Stimulated activated naive CD8-positive, alpha-beta T cell treated with anti-CD3 and anti-CD28 coated beads, Interleukin-15, amount 100 ng/mL, for 72 hours (primary cell): Measurements from ENCODE around the gene GFOD1.
A peak's percentile ranks its signal among the peaks of the same experiment; 100 is the strongest.
"Not testable (repeated sequence)": the region's sequence is repeated elsewhere in the genome, so short reads cannot be mapped to it uniquely, and the experiment has no call there.

Experiments
- ATAC-seq: fragments of 150-1000 bp; cut with Tn5 transposase; 2 replicates; pipeline ENCODE4 v1.10.0; 2021; ENCODE audit warnings: mild to moderate bottlenecking, moderate library complexity
- DNase-seq, 2 donors: peaks; one replicate each; pipeline ENCODE4 v3.0.0; 2021 to 2022
- H3K27ac Mint-ChIP-seq, 2 donors: one replicate each; pipeline ENCODE4 v1.8.0; 2022; ENCODE audit warnings: mild to moderate bottlenecking in 2 of 2, mixed read lengths in 2 of 2, moderate library complexity in 2 of 2
- H3K27me3 Mint-ChIP-seq: one replicate; pipeline ENCODE4 v1.8.0; 2022; ENCODE audit warnings: mixed read lengths
- H3K4me1 Mint-ChIP-seq: one replicate; pipeline ENCODE4 v1.8.0; 2022; ENCODE audit warnings: mild to moderate bottlenecking, mixed read lengths
- H3K4me3 Mint-ChIP-seq, 2 donors: one replicate each; pipeline ENCODE4 v1.8.0; 2022; ENCODE audit warnings: mild to moderate bottlenecking in 2 of 2, mixed read lengths in 2 of 2, moderate library complexity in 1 of 2
- H3K9me3 Mint-ChIP-seq, 2 donors: one replicate each; pipeline ENCODE4 v1.8.0; 2022; ENCODE audit warnings: mixed read lengths in 2 of 2

GFOD1 gene

GRCh38 chr6:13466304-13467215, 20.8 kb downstream of the GFOD1 start:
- H3K27ac Mint-ChIP-seq = no peak overlapping the region
- peaks cover 0 to under 1% of the 10 kb centered on the region in 2 donors for H3K9me3 Mint-ChIP-seq
- DNase-seq (peak; percentile 34 to 68), ATAC-seq (peak; percentile 91)
- no peaks in the 10 kb centered on the region for H3K27me3 Mint-ChIP-seq
- H3K4me1 Mint-ChIP-seq = peaks cover 52% of the 10 kb centered on the region
- peak overlapping the region in 1 of 2 donors; percentile 13 for H3K4me3 Mint-ChIP-seq

GRCh38 chr6:13465734-13466133, 21.7 kb downstream of the GFOD1 start:
- Mint-ChIP-seq H3K4me1 (peaks cover 59% of the 10 kb centered on the region), H3K4me3 (peak overlapping the region in 1 of 2 donors; percentile 13), H3K9me3 (no peaks in the 10 kb centered on the region), H3K27me3 (no peaks in the 10 kb centered on the region), H3K27ac (peak overlapping the region in 1 of 2 donors; percentile 43)
- ATAC-seq (peak; percentile 56), DNase-seq (no peak)

GRCh38 chr6:13463941-13464340, 23.5 kb downstream of the GFOD1 start:
- DNase-seq (no peak), ATAC-seq (no peak)
- H3K4me1 Mint-ChIP-seq = peaks cover 68% of the 10 kb centered on the region
- H3K9me3 Mint-ChIP-seq = no peaks in the 10 kb centered on the region
- no peak overlapping the region for H3K4me3 Mint-ChIP-seq
- H3K27ac Mint-ChIP-seq = no peak overlapping the region
- H3K27me3 Mint-ChIP-seq = no peaks in the 10 kb centered on the region

- Mint-ChIP-seq H3K27me3 (no peaks in the 10 kb centered on the region), H3K27ac (no peak overlapping the region), H3K4me3 (no peak overlapping the region), H3K4me1 (peaks cover 73% of the 10 kb centered on the region), H3K9me3 (no peaks in the 10 kb centered on the region)
- DNase-seq (no peak), ATAC-seq (no peak)
These were observed 24.1 kb downstream of the GFOD1 start for GRCh38 chr6:13463328-13463717.

- peak overlapping the region; percentile 65 for H3K4me3 Mint-ChIP-seq
- ATAC-seq (no peak), DNase-seq (no peak)
- peak overlapping the region; percentile 66 to 89 for H3K27ac Mint-ChIP-seq
- no peaks in the 10 kb centered on the region for H3K27me3 Mint-ChIP-seq
- no peaks in the 10 kb centered on the region for H3K9me3 Mint-ChIP-seq
- H3K4me1 Mint-ChIP-seq = peaks cover 79% of the 10 kb centered on the region
These were observed 24.7 kb downstream of the GFOD1 start for GRCh38 chr6:13462458-13463327.

GRCh38 chr6:13461805-13462204, 25.6 kb downstream of the GFOD1 start:
- ATAC-seq (no peak), DNase-seq (no peak)
- H3K9me3 Mint-ChIP-seq = no peaks in the 10 kb centered on the region
- H3K4me1 Mint-ChIP-seq = peaks cover 83% of the 10 kb centered on the region
- no peak overlapping the region for H3K4me3 Mint-ChIP-seq
- no peaks in the 10 kb centered on the region for H3K27me3 Mint-ChIP-seq
- no peak overlapping the region for H3K27ac Mint-ChIP-seq

GRCh38 chr6:13461307-13461706, 26.1 kb downstream of the GFOD1 start:
- Mint-ChIP-seq H3K4me1 (peaks cover 83% of the 10 kb centered on the region), H3K4me3 (no peak overlapping the region)

GRCh38 chr6:13460289-13460688, 27.1 kb downstream of the GFOD1 start:
- DNase-seq, H3K9me3 Mint-ChIP-seq, H3K27ac Mint-ChIP-seq, H3K27me3 Mint-ChIP-seq, H3K4me3 Mint-ChIP-seq, ATAC-seq: not testable (repeated sequence)
- peaks cover 83% of the 10 kb centered on the region for H3K4me1 Mint-ChIP-seq

More at GRCh38 chr6:13461307-13461706, 26.1 kb downstream of the GFOD1 start:
- Mint-ChIP-seq H3K27ac (no peak overlapping the region), H3K27me3 (no peaks in the 10 kb centered on the region), H3K9me3 (no peaks in the 10 kb centered on the region)
- no peak for ATAC-seq
- no peak for DNase-seq

GRCh38 chr6:13457577-13457976, 29.8 kb downstream of the GFOD1 start:
- Mint-ChIP-seq H3K4me3 (no peak overlapping the region), H3K27ac (no peak overlapping the region), H3K4me1 (peaks cover 84% of the 10 kb centered on the region), H3K9me3 (no peaks in the 10 kb centered on the region), H3K27me3 (no peaks in the 10 kb centered on the region)
- ATAC-seq (no peak), DNase-seq (no peak)

- H3K4me3 Mint-ChIP-seq = peak overlapping the region in 1 of 2 donors; percentile 80
- ATAC-seq (no peak), DNase-seq (no peak)
- no peaks in the 10 kb centered on the region for H3K27me3 Mint-ChIP-seq
- H3K4me1 Mint-ChIP-seq = peaks cover 66% of the 10 kb centered on the region
- H3K9me3 Mint-ChIP-seq = no peaks in the 10 kb centered on the region
- H3K27ac Mint-ChIP-seq = peak overlapping the region in 1 of 2 donors; percentile 3
These were observed 31.8 kb downstream of the GFOD1 start for GRCh38 chr6:13455552-13455966.

- peaks cover 64% of the 10 kb centered on the region for H3K4me1 Mint-ChIP-seq
- peak; percentile 79 for ATAC-seq
These were observed 32.8 kb downstream of the GFOD1 start for GRCh38 chr6:13454286-13455221.

GRCh38 chr6:13453771-13454251, 33.6 kb downstream of the GFOD1 start:
- no peaks in the 10 kb centered on the region for H3K27me3 Mint-ChIP-seq
- peak overlapping the region; percentile 77 to 80 for H3K4me3 Mint-ChIP-seq
- no peaks in the 10 kb centered on the region for H3K9me3 Mint-ChIP-seq
- ATAC-seq (peak; percentile 82), DNase-seq (peak; percentile 43 to 60)
- H3K27ac Mint-ChIP-seq = peak overlapping the region; percentile 85 to 87
- peaks cover 59% of the 10 kb centered on the region for H3K4me1 Mint-ChIP-seq

More at GRCh38 chr6:13454286-13455221, 32.8 kb downstream of the GFOD1 start:
- Mint-ChIP-seq H3K9me3 (no peaks in the 10 kb centered on the region), H3K4me3 (peak overlapping the region; percentile 77 to 80), H3K27me3 (no peaks in the 10 kb centered on the region), H3K27ac (peak overlapping the region; percentile 85 to 87)
- DNase-seq = peak; percentile 62 to 78

GRCh38 chr6:13453153-13453552, 34.2 kb downstream of the GFOD1 start:
- ATAC-seq = no peak
- Mint-ChIP-seq H3K27me3 (no peaks in the 10 kb centered on the region), H3K27ac (no peak overlapping the region), H3K4me1 (peaks cover 60% of the 10 kb centered on the region), H3K9me3 (no peaks in the 10 kb centered on the region), H3K4me3 (no peak overlapping the region)
- DNase-seq = no peak

- H3K9me3 Mint-ChIP-seq = no peaks in the 10 kb centered on the region
These were observed 34.9 kb downstream of the GFOD1 start for GRCh38 chr6:13452346-13453117.

More at GRCh38 chr6:13452346-13453117, 34.9 kb downstream of the GFOD1 start:
- Mint-ChIP-seq H3K4me3 (no peak overlapping the region), H3K27ac (no peak overlapping the region), H3K27me3 (no peaks in the 10 kb centered on the region), H3K4me1 (peaks cover 60% of the 10 kb centered on the region)
- ATAC-seq (no peak), DNase-seq (no peak)
